CD4-positive, CD25-positive, alpha-beta regulatory T cell (primary cell): ENCODE measurements around the gene OR10A3. TPM values are rescaled to one million over a fixed set of nuclear protein-coding genes. Genes with fewer than 3 reads are reported as not detected.

Experiments used
- ATAC-seq, 2 donors: fragments of 150-1000 bp; cut with Tn5 transposase; one replicate each; pipeline ENCODE4 v1.10.0; 2021; ENCODE audit warnings: low read depth in 2 of 2, moderate number of reproducible peaks in 2 of 2, moderate library complexity in 1 of 2
- DNase-seq, 3 donors: peaks; one replicate each; pipeline versions ENCODE4 v3.0.0 to v3.0.0-alpha.2; 2012 to 2022; ENCODE audit warnings: mixed read lengths in 1 of 3
- H3K27ac ChIP-seq: one replicate; pipeline ENCODE4 v1.7.0; 2013; ENCODE audit warnings: mild to moderate bottlenecking, low read length; ENCODE audit not compliant: insufficient read depth, poor library complexity, severe bottlenecking
- H3K27me3 ChIP-seq: one replicate; pipeline ENCODE4 v1.7.0; 2013; ENCODE audit warnings: low read length; ENCODE audit not compliant: control insufficient read depth, insufficient read depth
- H3K36me3 ChIP-seq: one replicate; pipeline ENCODE4 v1.7.0; 2013; ENCODE audit warnings: mild to moderate bottlenecking, low read length, moderate library complexity; ENCODE audit not compliant: control insufficient read depth, insufficient read depth
- H3K4me1 ChIP-seq: 2 replicates; pipeline ENCODE4 v1.7.0; 2013; ENCODE audit warnings: mild to moderate bottlenecking, low read length; ENCODE audit not compliant: insufficient read depth, control insufficient read depth, poor library complexity, severe bottlenecking
- H3K4me3 ChIP-seq: one replicate; pipeline ENCODE4 v1.7.0; 2013; ENCODE audit warnings: low read depth, mild to moderate bottlenecking, low read length, moderate library complexity
- H3K9me3 ChIP-seq, 2 experiments: 1 replicate in 1 of 2; 2 replicates in 1 of 2; pipeline ENCODE4 v1.7.0; 2013; ENCODE audit warnings: low read length in 2 of 2, mild to moderate bottlenecking in 1 of 2, moderate library complexity in 1 of 2; ENCODE audit not compliant: control insufficient read depth in 2 of 2
- H3K27ac Mint-ChIP-seq, 3 donors: one replicate each; pipeline ENCODE4 v1.8.0; 2020 to 2022; ENCODE audit warnings: mild to moderate bottlenecking in 3 of 3, mixed read lengths in 3 of 3, moderate library complexity in 2 of 3
- H3K27me3 Mint-ChIP-seq: one replicate; pipeline ENCODE4 v1.8.0; 2022; ENCODE audit warnings: mild to moderate bottlenecking, mixed read lengths
- H3K36me3 Mint-ChIP-seq: one replicate; pipeline ENCODE4 v1.8.0; 2020; ENCODE audit warnings: mixed read lengths
- H3K4me1 Mint-ChIP-seq, 4 donors: one replicate each; pipeline ENCODE4 v1.8.0; 2020 to 2022; ENCODE audit warnings: mixed read lengths in 4 of 4, mild to moderate bottlenecking in 1 of 4
- H3K4me3 Mint-ChIP-seq, 4 donors: one replicate each; pipeline ENCODE4 v1.8.0; 2020 to 2022; ENCODE audit warnings: mild to moderate bottlenecking in 4 of 4, mixed read lengths in 4 of 4, moderate library complexity in 3 of 4
- H3K9me3 Mint-ChIP-seq, 7 donors: one replicate each; pipeline ENCODE4 v1.8.0; 2020 to 2022; ENCODE audit warnings: mixed read lengths in 7 of 7, mild to moderate bottlenecking in 3 of 7, moderate library complexity in 2 of 7
- polyA plus RNA-seq, 4 donors: library from polyadenylated mRNA; unstranded; fragments of 300-500 nt; fragmentation: Illumina TruSeq; gene quantifications; one replicate each; pipeline ENCODE4 v1.2.3, GENCODE V29; 2021
- total RNA-seq: library from RNA; stranded (reverse); gene quantifications from one replicate; pipeline ENCODE4 v1.2.3, GENCODE V29; 2022

The OR10A3 gene
- total and polyA plus RNA-seq, 5 donors from 2014 or later, result not detected

GRCh38 chr11:7967097-7967496 is 25.6 kb upstream of the OR10A3 start:
- H3K4me1 Mint-ChIP-seq, result no peaks in the 10 kb centered on the region

GRCh38 chr11:7965386-7965785 is 23.9 kb upstream of the OR10A3 start, which contains the start of gene NLRP10:
Gene NLRP10 (minus strand): TSS chr11:7965447. CDS start chr11:7963495, 1,952 bp downstream.
- no peaks in the 10 kb centered on the region for H3K9me3 Mint-ChIP-seq

More at GRCh38 chr11:7967097-7967496, 25.6 kb upstream of the OR10A3 start:
- peaks cover 10% of the 10 kb centered on the region for H3K27me3 ChIP-seq
- no peak overlapping the region for H3K27ac ChIP-seq
- Mint-ChIP-seq H3K4me3 (no peak overlapping the region), H3K9me3 (peaks cover 0 to 3% (median 0%) of the 10 kb centered on the region in 7 donors), H3K36me3 (no peaks in the 10 kb centered on the region), H3K27me3 (peaks cover 15% of the 10 kb centered on the region), H3K27ac (no peak overlapping the region)
- ATAC-seq, result no peak
- H3K9me3 ChIP-seq, result no peaks in the 10 kb centered on the region
- H3K36me3 ChIP-seq, result no peaks in the 10 kb centered on the region
- H3K4me3 ChIP-seq, result no peak overlapping the region
- no peak for DNase-seq
- H3K4me1 ChIP-seq, result no peaks in the 10 kb centered on the region

GRCh38 chr11:7964873-7965272 is 23.4 kb upstream of the OR10A3 start:
- no peak overlapping the region for H3K4me3 Mint-ChIP-seq
- H3K9me3 Mint-ChIP-seq, result no peaks in the 10 kb centered on the region
- no peaks in the 10 kb centered on the region for H3K27me3 ChIP-seq
- no peaks in the 10 kb centered on the region for H3K36me3 Mint-ChIP-seq
- no peak overlapping the region for H3K4me3 ChIP-seq
- no peaks in the 10 kb centered on the region for H3K4me1 Mint-ChIP-seq
- H3K27ac ChIP-seq, result no peak overlapping the region
- H3K9me3 ChIP-seq, result no peaks in the 10 kb centered on the region
- no peaks in the 10 kb centered on the region for H3K36me3 ChIP-seq
- DNase-seq, result no peak
- ATAC-seq, result no peak
- H3K27me3 Mint-ChIP-seq, result peaks cover 15% of the 10 kb centered on the region
- H3K4me1 ChIP-seq, result no peaks in the 10 kb centered on the region
- H3K27ac Mint-ChIP-seq, result no peak overlapping the region

More at GRCh38 chr11:7965386-7965785, 23.9 kb upstream of the OR10A3 start, which contains the start of gene NLRP10:
- Histone ChIP-seq H3K4me3 (no peak within 1 kb of the TSS), H3K9me3 (no peaks in the 10 kb centered on the region), H3K27me3 (peaks cover 1% of the 10 kb centered on the region), H3K4me1 (no peaks in the 10 kb centered on the region), H3K36me3 (no peaks in the 10 kb centered on the region), H3K27ac (no peak within 1 kb of the TSS)
- ATAC-seq (no peak), DNase-seq (no peak)
- Mint-ChIP-seq H3K4me3 (no peak within 1 kb of the TSS), H3K36me3 (no peaks in the 10 kb centered on the region), H3K4me1 (no peaks in the 10 kb centered on the region), H3K27me3 (peaks cover 15% of the 10 kb centered on the region), H3K27ac (no peak within 1 kb of the TSS)

- Mint-ChIP-seq H3K4me3 (no peak overlapping the region), H3K36me3 (no peaks in the 10 kb centered on the region), H3K27ac (no peak overlapping the region), H3K27me3 (peaks cover 15% of the 10 kb centered on the region), H3K4me1 (no peaks in the 10 kb centered on the region), H3K9me3 (no peaks in the 10 kb centered on the region)
- no peaks in the 10 kb centered on the region for H3K27me3 ChIP-seq
- no peak for DNase-seq
- H3K4me3 ChIP-seq, result no peak overlapping the region
- H3K4me1 ChIP-seq, result no peaks in the 10 kb centered on the region
- H3K9me3 ChIP-seq, result no peaks in the 10 kb centered on the region
- no peak for ATAC-seq
- H3K27ac ChIP-seq, result no peak overlapping the region
- H3K36me3 ChIP-seq, result no peaks in the 10 kb centered on the region
Measured at GRCh38 chr11:7964261-7964660, 22.8 kb upstream of the OR10A3 start.

- peaks cover under 1% of the 10 kb centered on the region for H3K27me3 ChIP-seq
- Mint-ChIP-seq H3K36me3 (no peaks in the 10 kb centered on the region), H3K27me3 (peaks cover 20% of the 10 kb centered on the region)
Measured at GRCh38 chr11:7955191-7955590, 13.7 kb upstream of the OR10A3 start.

GRCh38 chr11:7949934-7950333 is 8.4 kb upstream of the OR10A3 start:
- Histone ChIP-seq H3K27me3 (peaks cover 9% of the 10 kb centered on the region), H3K4me3 (no peak overlapping the region), H3K4me1 (no peaks in the 10 kb centered on the region), H3K36me3 (no peaks in the 10 kb centered on the region), H3K27ac (no peak overlapping the region), H3K9me3 (peaks cover 0 to 1% of the 10 kb centered on the region in 2 experiments)
- H3K4me3 Mint-ChIP-seq, result no peak overlapping the region
- no peaks in the 10 kb centered on the region for H3K36me3 Mint-ChIP-seq
- ATAC-seq, result no peak
- DNase-seq, result no peak
- H3K9me3 Mint-ChIP-seq, result peaks cover 0 to 1% (median 0%) of the 10 kb centered on the region in 7 donors
- H3K4me1 Mint-ChIP-seq, result no peaks in the 10 kb centered on the region
- H3K27ac Mint-ChIP-seq, result no peak overlapping the region
- peaks cover 17% of the 10 kb centered on the region for H3K27me3 Mint-ChIP-seq

More at GRCh38 chr11:7955191-7955590, 13.7 kb upstream of the OR10A3 start:
- no peak overlapping the region for H3K27ac Mint-ChIP-seq
- H3K4me1 Mint-ChIP-seq, result no peaks in the 10 kb centered on the region
- ATAC-seq, result no peak
- DNase-seq, result no peak
- Histone ChIP-seq H3K36me3 (no peaks in the 10 kb centered on the region), H3K4me3 (no peak overlapping the region), H3K4me1 (no peaks in the 10 kb centered on the region), H3K27ac (no peak overlapping the region), H3K9me3 (no peaks in the 10 kb centered on the region)
- H3K4me3 Mint-ChIP-seq, result no peak overlapping the region
- no peaks in the 10 kb centered on the region for H3K9me3 Mint-ChIP-seq

GRCh38 chr11:7944123-7944522 is 2.6 kb upstream of the OR10A3 start:
- Mint-ChIP-seq H3K36me3 (no peaks in the 10 kb centered on the region), H3K27me3 (peaks cover 10% of the 10 kb centered on the region), H3K4me1 (no peaks in the 10 kb centered on the region), H3K9me3 (peaks cover 4 to 20% (median 9%) of the 10 kb centered on the region in 7 donors), H3K4me3 (no peak overlapping the region), H3K27ac (no peak overlapping the region)
- H3K4me1 ChIP-seq, result no peaks in the 10 kb centered on the region
- H3K27ac ChIP-seq, result no peak overlapping the region
- peaks cover 16 to 19% of the 10 kb centered on the region in 2 experiments for H3K9me3 ChIP-seq
- DNase-seq (no peak), ATAC-seq (no peak)
- no peaks in the 10 kb centered on the region for H3K36me3 ChIP-seq
- peaks cover 5% of the 10 kb centered on the region for H3K27me3 ChIP-seq
- no peak overlapping the region for H3K4me3 ChIP-seq

GRCh38 chr11:7941146-7941545 is 362 bp downstream of the OR10A3 start:
- Histone ChIP-seq H3K4me3 (no peak overlapping the region), H3K27me3 (no peaks in the 10 kb centered on the region), H3K9me3 (peaks cover 16 to 19% of the 10 kb centered on the region in 2 experiments), H3K4me1 (no peaks in the 10 kb centered on the region), H3K36me3 (no peaks in the 10 kb centered on the region), H3K27ac (no peak overlapping the region)
- Mint-ChIP-seq H3K9me3 (peaks cover 4 to 23% (median 9%) of the 10 kb centered on the region in 7 donors), H3K27me3 (no peaks in the 10 kb centered on the region), H3K4me3 (no peak overlapping the region), H3K27ac (no peak overlapping the region), H3K36me3 (no peaks in the 10 kb centered on the region), H3K4me1 (no peaks in the 10 kb centered on the region)
- DNase-seq, result no peak
- ATAC-seq, result no peak
